Hematopoietic multipotent progenitor cell treated with erythropoietin and hydrocortisone succinate and interleukin-3 and kit ligand, for 4 days (in vitro differentiated cells): ENCODE results near the gene ACVR1B.

Source experiments
- DNase-seq: peaks from one replicate; pipeline ENCODE4 v3.0.0-alpha.2; 2015

ACVR1B gene

GRCh38 chr12:51951199-51951842 lies at the start of gene ACVR1B:
Gene ACVR1B (plus strand): TSS chr12:51951699. CDS start chr12:51951744, 45 bp downstream.
- peak; percentile 96 for DNase-seq

GRCh38 chr12:51901881-51902280 lies 49.6 kb upstream of the ACVR1B start:
- no peak for DNase-seq

GRCh38 chr12:51904951-51905470 lies 46.5 kb upstream of the ACVR1B start:
- DNase-seq = peak; percentile 42

GRCh38 chr12:51905471-51906429 lies 45.7 kb upstream of the ACVR1B start:
- DNase-seq = peak; percentile 71

GRCh38 chr12:51906430-51907082 lies 44.9 kb upstream of the ACVR1B start:
- DNase-seq = no peak

- DNase-seq = no peak
Observed at GRCh38 chr12:51907083-51907855, 44.2 kb upstream of the ACVR1B start, which contains the start of gene ACVRL1. Gene ACVRL1 (plus strand): TSS chr12:51907504. CDS start chr12:51912475, 4,971 bp downstream.

GRCh38 chr12:51907856-51908425 lies 43.6 kb upstream of the ACVR1B start:
- no peak for DNase-seq

- DNase-seq = peak; percentile 27
Observed at GRCh38 chr12:51908876-51909592, 42.5 kb upstream of the ACVR1B start.

- no peak for DNase-seq
Observed at GRCh38 chr12:51910168-51910567, 41.3 kb upstream of the ACVR1B start.

GRCh38 chr12:51910691-51911090 lies 40.8 kb upstream of the ACVR1B start:
- DNase-seq = no peak

GRCh38 chr12:51911307-51911706 lies 40.2 kb upstream of the ACVR1B start:
- DNase-seq = no peak

- no peak for DNase-seq
Observed at GRCh38 chr12:51911788-51912711, 39.4 kb upstream of the ACVR1B start.

- DNase-seq = no peak
Observed at GRCh38 chr12:51913071-51914033, 38.1 kb upstream of the ACVR1B start.

GRCh38 chr12:51914034-51914923 lies 37.2 kb upstream of the ACVR1B start:
- no peak for DNase-seq

- DNase-seq = no peak
Observed at GRCh38 chr12:51915003-51915625, 36.4 kb upstream of the ACVR1B start.

- DNase-seq = no peak
Observed at GRCh38 chr12:51915951-51916350, 35.5 kb upstream of the ACVR1B start.

- DNase-seq = no peak
Observed at GRCh38 chr12:51917041-51917590, 34.4 kb upstream of the ACVR1B start.
